GM21786 (cell line): Measurements from ENCODE around the gene NUP50.
"Not testable (repeated sequence)": the region's sequence is repeated elsewhere in the genome, so short reads cannot be mapped to it uniquely, and the experiment has no call there.

Experiments used
- ATAC-seq: cut with Tn5 transposase; IDR thresholded peaks from one replicate; pipeline ENCODE4 v1.9.1; 2021; ENCODE audit not compliant: unreplicated experiment

The NUP50 gene

DNA sequence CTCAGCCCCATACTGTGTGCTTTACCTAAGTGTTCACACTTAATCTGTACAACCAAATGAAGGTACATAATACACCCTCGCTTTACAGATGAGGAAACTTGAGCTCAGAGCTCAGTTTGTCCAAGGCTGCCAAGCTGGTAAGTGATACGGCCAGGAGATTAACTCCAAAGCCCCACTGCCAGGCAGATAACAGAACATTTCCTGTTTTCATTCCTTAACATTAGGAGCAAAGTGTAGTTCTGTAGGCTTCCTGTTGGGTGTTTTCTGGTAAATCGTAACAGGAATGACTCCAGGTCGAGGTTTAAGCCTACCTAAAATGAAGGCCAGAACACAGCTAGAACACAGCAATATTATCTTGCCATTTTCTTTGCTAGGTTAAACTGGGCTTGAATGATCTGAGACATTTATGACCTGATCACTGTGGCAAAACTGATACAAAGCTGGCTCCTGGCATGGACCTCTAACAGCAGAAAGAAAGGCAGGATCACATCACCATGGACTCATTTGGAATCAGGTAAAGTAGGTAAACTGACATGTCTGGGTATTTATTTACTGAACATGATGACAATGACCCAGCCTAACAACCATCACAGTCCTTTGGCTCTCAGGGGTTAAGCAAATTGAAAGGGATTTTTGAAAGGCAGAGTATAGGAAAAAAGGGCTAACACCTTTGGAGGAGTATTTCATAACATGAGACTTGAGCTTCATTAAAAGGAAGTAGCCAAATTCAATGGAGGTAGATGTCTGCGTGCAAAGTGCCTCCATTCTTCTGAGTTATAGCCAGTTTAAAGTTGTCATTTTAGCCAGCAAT, 3.9 kb upstream of the NUP50 start:
- ATAC-seq: no peak

DNA sequence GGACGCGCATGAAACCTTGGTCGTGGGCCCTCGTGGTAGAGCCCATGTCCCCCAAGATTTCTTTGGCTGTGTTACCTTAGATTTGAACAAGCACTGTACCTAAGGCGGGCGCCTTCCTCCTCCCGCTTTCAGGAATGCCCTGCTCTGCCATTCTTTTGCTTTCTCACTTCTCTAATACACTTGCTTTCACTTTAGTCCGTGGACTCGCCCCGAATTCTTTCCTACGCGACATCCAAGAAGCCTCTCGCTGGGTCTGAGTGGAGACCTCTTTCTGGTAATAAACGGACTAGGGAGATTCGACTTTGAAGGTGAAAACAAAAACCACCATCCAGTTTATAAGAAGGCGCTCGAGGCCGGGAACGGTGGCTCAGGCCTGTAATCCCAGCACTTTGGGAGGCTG, 1.2 kb upstream of the NUP50 start:
- no peak for ATAC-seq

DNA sequence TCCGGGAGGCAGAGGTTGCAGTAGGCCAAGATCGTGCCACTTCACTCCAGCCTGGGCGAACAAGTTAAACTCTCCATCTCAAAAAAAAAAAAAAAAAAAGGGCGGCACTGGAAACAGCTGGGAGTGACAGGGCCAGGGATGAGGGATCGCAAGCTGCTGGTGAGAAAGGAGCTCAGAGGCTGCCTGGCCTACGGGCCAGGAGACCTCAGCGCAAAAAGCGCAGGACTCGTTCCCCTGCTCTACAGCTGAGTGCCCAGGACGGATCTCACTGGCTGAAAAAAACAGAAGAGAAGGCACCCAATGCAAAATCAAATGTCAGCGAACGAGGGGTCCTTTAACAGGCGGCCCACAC, 650 bp upstream of the NUP50 start:
- no peak for ATAC-seq

DNA sequence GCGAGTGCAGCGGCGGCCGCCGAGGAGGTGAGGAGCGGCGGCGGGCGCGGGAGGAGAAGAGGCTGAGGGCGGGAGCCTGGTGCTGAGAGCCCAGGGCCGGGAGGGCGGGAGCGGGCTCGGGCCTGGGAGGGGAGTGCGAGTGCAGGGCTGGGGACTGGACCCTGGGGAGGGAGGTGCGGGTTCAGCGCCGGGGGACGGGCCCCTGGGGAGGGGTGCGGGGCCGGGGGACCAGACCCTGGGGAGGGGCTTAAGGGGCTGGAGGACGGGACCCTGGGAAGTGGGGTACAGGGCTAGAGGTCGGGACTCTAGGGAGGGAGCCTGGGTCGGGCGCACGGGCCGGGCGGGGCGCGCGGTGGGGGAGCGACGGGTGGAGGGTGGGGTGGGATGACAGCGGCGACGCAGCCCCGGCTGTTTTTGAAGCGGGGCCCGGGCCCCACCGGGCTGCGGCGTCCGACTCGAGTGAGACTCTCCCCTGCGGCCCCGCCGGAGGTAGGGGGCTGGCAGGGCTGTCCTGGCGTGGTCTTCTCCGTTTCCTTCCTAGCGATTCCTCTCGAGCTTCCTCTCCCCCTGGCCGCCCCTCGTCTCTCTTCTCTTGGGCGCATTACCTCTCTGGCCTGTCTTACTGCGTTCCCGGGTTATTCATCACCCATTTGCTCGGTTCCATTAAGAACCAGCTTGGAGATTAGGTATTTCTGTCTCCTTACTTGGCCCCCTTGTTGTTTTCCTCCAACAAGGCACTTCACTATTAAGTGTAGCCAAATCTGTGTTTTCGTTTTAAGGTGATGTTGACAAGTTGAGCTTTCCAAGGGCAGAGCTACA, 754 bp downstream of the NUP50 start:
- no peak for ATAC-seq

DNA sequence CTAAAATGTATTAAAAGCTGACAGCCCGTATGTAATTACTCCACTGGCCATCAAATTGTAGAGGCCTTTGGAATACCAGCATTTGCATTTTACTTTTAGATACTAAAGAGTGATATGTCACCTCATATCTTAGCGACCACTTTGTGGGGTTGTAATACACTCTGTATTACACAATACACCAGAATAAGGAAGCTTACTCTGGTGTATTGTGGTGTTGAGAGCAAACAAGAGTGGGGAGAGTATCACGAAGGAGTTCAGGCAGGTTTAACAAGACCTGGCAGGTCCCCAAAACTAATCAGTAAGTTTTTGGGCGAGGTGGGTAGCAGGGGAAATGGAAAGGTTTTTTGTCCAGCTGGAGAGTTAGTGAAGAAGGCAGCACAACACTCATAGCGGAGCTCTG, 3.2 kb downstream of the NUP50 start:
- ATAC-seq: no peak

DNA sequence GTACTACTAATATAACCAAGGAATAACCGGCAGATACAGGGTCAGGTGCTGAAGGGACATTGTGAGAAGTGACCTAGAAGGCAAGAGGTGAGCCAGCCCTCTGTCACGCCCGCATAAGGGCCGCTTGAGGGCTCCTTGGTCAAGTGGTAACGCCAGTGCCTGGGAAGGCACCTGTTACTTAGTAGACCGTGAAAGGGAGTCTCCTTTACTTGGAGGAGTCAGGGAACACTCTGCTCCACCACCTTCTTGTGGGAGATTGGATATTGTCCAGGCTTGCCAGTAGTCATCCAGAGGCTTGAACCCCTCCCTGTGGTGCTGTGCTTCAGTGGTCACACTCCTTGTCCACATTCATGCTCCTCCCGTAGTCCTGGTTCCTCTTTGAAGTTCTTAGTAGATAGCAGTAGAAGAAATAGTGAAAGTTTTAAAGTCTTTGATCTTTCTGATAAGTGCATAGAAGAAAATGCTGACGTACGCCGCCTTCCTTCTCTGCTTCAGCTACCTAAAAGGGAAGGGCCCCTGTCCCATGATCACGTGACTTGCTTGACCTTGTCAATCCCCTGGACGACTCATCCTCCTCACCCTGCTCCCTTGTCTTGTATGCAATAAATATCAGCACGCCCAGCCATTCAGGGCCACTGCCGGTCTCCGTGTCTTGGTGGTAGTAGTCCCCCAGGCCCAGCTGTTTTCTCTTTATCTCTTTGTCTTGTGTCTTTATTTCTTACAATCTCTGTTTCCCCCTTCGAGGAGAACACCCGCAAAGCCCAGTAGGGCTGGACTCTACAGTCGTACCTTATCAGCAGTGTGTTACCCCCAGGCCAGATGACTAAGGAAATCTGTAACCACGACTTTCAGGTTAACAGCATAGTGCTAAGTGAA, 6.1 kb downstream of the NUP50 start:
- ATAC-seq: no peak

DNA sequence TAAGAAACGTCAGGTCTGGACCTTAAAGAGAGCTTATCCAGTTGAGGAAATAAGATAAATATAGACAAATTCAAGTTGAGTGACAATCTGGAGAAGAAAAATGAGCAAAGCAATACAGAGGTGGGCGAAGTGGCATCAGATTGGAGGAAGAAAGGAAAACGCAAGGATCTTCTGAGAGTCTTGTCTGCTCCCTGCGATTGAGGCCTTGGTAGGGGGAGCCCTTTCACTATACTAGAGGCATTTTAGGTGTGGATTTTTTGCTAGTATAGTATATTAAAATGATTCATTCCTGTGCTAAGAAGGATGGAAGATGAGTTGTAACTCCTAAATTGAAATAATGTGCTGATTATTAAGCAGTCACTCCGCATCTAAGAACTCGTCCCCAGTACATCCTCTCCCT, 8.1 kb downstream of the NUP50 start:
- ATAC-seq: no peak

DNA sequence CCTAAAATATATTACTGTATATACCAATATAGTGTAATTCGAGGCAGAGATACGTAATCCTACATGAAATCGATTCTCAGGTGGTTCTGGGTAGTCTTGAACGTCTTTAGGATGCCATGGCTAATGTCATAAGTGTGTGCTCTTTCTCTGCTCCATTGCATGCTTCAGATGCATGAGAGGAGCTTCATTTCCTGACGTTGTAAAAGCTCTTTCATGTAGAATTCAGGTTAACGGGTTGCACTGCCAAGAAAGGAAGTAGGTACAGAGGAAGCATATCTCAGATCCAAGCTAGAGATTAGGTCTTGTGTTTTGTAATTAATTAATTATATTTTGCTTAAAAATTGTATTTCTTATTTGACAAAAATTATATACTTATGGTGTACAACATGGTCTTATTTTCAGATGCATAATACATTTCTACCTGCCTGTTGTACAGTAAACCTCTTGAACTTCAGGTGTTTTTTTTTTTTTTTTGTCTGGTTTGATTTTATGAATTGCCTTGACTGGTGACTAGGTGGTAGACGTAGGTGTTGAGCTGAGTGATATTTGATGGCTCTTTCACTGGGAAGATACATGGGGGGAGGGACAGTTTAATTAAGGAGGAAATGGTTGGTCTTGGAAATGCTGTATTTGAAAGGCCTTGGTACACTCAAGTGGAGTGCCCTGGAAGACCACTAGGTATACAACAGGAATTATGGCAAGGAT, 9.3 kb downstream of the NUP50 start:
- no peak for ATAC-seq

DNA sequence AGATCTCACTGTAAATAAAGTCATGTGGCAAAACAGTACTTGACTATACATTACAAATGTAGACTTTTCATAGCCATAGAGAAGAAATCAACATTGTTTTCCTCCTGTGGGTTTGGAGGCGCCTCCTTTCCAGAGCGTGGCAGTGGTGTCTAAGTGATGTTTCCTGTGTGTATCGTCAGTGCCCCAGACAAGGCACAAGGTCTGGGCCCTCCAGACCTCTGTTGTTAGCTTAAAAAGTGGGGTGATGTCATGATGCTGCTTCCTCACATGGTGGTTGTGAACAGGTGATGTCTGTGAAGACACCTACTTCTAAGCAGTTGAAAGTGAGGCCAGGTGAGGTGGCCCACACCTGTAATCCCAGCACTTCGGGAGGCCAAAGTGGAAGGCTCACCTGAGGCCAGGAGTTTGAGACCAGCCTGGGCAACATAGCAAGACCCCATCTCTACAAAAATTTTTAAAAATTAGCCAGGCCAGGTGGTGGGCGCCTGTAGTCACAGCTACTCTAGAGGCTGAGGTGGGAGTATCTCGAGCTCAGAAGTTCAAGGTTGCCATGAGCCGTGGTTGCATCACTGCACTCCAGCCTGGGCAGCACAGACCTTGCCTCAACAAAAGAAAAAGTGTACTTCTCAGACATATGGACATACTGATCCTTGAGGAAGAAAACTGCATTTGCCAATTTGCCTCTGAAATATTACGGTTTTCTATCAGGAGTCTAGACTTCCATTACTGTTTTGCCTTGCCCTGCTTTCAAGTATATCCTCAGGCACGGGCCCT, 15.7 kb downstream of the NUP50 start:
- ATAC-seq: no peak

DNA sequence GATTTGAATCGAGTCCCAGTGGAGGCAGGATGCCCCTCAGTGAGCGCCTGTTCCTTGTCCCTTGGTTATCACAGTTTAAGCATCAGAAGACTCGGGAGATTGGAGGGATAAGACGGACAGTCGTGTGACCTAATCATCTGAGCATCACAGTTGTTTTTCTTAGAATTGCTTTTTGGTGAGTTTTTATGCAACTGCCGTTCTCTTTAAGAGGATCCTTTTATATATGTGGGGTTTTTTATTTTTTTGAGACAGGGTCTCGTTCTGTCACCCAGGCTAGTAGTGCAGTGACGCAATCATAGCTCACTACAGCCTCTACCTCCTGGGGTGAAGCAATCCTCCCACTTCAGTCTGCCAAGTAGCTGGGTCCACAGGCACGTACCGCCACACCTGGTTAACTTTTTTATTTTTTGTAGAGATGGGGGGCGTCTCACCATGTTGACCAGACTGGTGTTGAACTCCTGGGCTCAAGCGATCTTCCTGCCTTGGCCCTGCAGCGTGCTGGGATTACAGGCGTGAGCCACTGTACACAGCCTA, 16.5 kb downstream of the NUP50 start:
- ATAC-seq: no peak

DNA sequence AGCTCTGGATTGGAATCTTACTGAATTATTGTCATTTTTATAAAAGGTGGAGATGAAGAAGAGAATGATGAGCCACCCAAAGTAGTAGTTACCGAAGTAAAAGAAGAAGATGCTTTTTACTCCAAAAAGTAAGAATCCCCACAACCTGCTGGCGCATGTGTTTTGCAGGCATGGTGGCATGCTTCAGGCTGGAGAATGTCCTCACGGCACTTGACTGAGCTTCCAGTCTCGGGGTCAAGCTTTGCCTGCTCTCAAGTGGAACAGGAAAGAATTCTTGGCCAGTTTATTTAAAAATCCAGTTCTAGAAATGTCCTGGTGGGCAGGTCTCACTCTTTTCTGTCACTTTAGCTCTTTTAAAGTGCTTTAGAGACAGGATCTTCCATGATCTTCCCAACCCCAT, 17.5 kb downstream of the NUP50 start:
- ATAC-seq: no peak

DNA sequence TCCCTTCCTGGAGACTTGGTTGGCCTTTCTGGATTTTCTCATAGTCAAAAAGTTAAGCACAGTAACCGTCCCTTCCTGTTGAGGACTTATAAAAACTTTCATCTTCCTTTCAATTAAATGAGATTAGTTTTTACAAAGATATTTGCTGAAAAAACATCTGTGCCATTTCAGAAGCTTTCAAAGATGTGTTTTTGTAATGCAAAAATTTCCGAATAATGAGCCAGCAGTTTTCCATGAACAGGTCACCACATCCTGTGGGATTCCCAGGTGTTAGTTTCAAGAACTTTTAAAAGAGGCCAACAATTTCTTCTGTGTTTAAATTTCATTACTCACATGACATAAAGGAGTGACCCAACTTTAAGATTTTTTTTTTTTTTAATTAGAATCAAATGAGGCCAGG, 18.0 kb downstream of the NUP50 start:
- ATAC-seq: no peak

DNA sequence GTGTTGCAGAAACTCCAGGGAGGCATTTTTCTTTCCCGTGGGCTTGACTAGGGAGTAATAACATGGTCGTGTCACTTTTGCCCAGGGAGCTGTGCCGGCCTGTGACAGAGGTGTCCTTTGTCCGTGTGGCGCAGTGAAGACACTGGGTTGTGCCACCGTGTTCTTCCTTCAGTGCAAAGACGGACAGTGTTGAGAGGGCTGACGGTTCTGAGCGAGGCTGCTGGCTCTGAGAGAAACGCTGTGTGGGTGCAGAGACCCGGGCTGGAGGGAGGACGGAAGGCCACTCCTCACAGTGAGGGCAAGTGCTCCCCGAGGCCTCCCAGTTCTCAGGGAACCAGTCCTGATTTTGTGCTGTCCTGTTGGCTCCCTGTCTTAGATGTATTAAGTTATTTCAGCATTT, 20.2 kb downstream of the NUP50 start:
- ATAC-seq: no peak

DNA sequence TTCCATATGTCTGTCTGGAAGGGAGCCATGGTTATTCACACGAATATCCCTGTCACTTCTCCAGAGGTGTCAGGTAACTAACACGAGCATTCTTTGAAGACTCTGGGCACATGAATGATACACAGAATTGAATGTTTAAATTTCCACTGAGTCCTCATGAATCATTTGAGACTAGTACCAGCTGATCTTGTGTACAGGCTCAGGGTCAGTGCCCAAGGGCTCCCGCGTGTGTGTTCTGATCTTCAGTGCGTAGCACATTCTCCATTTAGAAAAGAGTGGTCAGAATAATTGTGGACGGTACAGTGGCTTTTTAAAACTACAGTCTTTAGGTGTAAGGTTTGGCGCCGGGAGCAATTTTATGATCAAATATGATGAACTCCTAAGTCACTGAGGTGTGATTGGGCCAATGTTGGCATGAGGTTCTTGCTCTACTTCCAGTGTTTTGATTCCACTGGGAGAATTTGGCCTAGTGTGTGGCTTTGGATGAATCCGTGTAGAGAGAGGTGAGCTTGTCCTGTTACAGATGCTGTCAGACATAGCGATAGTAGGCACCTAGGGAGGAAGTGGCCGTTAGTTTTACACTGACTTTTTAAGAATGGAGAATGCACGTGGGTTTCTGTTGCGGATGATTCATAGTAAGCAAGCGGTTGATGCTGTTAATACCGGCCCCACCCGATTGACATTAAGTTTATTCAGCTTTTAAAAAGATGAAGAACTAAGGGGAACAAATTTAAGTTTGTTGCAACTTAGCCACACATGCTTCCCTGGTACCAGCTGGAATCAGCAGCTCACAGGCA, 22.2 kb downstream of the NUP50 start:
- ATAC-seq: no peak

DNA sequence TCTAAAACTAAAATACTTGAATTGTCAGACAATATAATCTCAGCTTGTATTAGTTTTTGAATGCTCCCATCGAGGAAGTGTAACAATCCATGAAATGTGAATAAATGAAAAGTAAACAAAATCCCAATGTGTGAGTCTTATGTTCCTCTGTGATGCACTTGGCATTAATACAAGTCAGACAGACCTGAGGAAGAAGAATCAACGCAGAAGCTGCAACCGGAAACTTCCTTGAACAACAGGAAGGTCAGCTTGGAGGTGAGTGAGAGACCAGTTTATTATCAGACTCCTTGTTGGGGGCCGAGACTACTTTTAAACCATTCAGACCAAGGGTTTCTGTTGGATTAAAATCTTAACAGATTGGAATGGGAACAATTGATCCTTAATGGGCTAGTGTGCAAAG, 24.2 kb downstream of the NUP50 start:
- ATAC-seq: no peak

DNA sequence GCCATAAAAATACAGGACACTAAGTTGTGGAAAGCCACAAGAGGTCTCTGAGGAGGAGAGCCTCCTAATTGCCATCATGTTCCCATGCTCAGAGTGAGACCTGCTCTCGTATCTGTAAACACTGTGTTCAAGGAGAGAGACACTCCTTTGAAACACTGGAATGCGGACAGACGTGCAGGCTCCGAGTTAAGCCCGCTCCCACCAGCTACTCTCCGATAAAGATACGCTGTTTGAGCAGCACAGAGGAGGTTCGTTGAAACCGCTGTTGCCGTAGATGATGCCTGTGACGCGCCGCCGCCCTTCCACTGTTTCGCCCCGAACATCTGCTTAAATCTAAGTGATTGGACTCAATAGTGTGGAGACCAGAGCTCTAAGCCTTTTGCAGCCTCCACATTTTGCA, 25.1 kb downstream of the NUP50 start:
- no peak for ATAC-seq

DNA sequence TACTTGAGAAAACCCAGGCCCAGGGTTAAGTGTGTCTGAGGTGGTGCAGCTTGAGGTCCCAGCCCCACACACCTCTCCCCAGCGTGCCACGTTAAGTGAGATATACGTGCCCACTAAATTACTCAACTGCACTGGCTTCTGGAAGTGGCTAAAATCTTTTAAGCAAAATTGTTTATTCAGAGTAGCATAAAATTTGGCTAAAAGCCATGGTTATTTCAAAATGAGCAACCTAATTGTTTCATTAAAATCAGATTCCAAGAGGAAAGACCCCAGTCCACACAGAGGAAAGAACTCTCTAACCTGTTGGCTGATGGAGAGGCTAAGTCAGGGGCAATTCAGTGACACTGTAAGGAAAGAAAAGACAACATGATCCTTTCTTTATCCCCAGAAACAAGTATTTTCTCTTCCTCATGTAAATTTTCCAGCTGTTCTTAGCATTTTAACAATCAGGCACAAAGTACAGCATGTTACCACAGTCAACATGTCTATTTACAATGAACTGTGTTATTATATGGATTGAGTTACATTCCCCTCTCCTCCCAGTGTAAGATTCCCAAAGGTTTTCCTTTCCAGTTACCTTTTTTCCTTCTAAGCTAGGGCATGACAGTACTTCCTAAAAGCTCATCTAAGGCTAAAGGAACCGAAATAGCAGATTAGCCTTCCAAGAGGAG, 26.6 kb downstream of the NUP50 start:
- ATAC-seq: no peak

DNA sequence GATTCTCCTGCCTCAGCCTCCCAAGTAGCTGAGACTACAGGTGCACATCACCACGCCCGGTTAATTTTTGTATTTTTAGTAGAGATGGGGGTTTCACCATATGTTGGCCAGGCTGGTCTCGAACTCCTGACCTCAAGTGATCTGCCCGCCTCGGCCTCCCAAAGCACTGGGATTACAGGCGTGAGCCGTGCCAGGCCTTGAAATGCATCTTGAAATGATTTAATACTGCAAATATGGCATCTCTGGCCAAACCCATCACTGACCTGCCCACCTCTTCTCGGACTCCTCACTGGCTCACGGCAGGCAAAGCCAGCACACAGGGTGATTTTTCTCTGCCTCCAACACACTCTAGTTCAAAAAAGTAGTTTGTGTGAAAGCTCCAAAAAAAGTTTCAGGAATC, 28.0 kb downstream of the NUP50 start:
- ATAC-seq: not testable (repeated sequence)
